Activated T-helper 1 cell treated with anti-CD3 and anti-CD28 coated beads, Interleukin-12 subunit alpha, Interleukin-12 subunit beta, Interleukin-2, Interleukin-4 antibody, amounts not matched to agents 30 ng/mL and 10 ng/mL and 1 ng/mL, durations not matched to agents 14 hours and 24 hours and 36 hours (primary cell): ENCODE measurements around the gene MX1. TPM values are rescaled to one million over a fixed set of nuclear protein-coding genes. Genes with fewer than 3 reads are reported as not detected.

Experiments used
- DNase-seq: peaks from one replicate; pipeline ENCODE4 v3.0.0; 2021; ENCODE audit warnings: low spot score
- H3K27ac Mint-ChIP-seq: one replicate; pipeline ENCODE4 v1.8.0; 2021; ENCODE audit warnings: mild to moderate bottlenecking, mixed read lengths
- H3K27me3 Mint-ChIP-seq: one replicate; pipeline ENCODE4 v1.8.0; 2022; ENCODE audit warnings: mild to moderate bottlenecking, moderate library complexity, mixed read lengths; ENCODE audit not compliant: insufficient read depth
- H3K36me3 Mint-ChIP-seq: one replicate; pipeline ENCODE4 v1.8.0; 2021; ENCODE audit warnings: low read depth, mixed read lengths
- H3K4me1 Mint-ChIP-seq: one replicate; pipeline ENCODE4 v1.8.0; 2021; ENCODE audit warnings: low read depth, mixed read lengths
- H3K4me3 Mint-ChIP-seq: one replicate; pipeline ENCODE4 v1.8.0; 2021; ENCODE audit warnings: mild to moderate bottlenecking, moderate library complexity, mixed read lengths
- H3K9me3 Mint-ChIP-seq: one replicate; pipeline ENCODE4 v1.8.0; 2021; ENCODE audit warnings: mixed read lengths
- intact Hi-C: fragments of 100-400 bp; cut with micrococcal nuclease; formaldehyde crosslinking; loops from one replicate; pipeline ENCODE4 v1.15.1; 2024
- total RNA-seq: library from RNA; stranded (reverse); gene quantifications from 2 replicates; pipeline ENCODE4 v1.2.3, GENCODE V29; 2022

MX1 gene
- total RNA-seq, 1 donor from 2014 or later: 92.8 TPM

DNA sequence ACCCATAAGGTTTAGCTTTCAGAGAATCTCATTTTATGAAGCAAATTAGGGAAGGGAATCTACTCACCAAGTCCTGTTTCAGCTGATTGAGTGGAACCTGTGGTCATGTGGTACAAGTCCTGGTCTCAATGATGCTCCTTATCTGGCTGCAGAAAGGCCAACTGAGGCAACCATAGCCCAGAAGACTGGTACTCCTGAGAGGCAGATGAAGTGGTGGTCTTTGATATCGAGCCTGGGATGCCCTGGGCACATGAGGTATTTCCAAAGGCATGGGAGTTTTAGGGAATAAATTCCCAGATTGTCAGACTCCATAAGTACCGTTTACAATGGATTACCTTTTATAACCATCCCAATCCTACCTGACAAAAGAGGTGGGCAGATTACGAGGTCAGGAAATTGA lies 3.3 kb downstream of the MX1 start:
- Mint-ChIP-seq H3K27me3 (no peaks in the 10 kb centered on the region), H3K36me3 (peaks cover 51% of the 10 kb centered on the region), H3K4me1 (peaks cover 76% of the 10 kb centered on the region), H3K9me3 (peaks cover 1% of the 10 kb centered on the region), H3K4me3 (no peak overlapping the region), H3K27ac (no peak overlapping the region)
- DNase-seq: no peak
- intact Hi-C loops: no loop called here

GRCh38 chr21:41429925-41430491 lies 4.0 kb downstream of the MX1 start:
- no peak for DNase-seq
- Mint-ChIP-seq H3K36me3 (peaks cover 58% of the 10 kb centered on the region), H3K27ac (peak overlapping the region; percentile 25), H3K4me3 (peak overlapping the region; percentile 69), H3K4me1 (peaks cover 72% of the 10 kb centered on the region), H3K27me3 (no peaks in the 10 kb centered on the region), H3K9me3 (peaks cover 8% of the 10 kb centered on the region)
- intact Hi-C loops: no loop called here

- H3K4me1 Mint-ChIP-seq: peaks cover 73% of the 10 kb centered on the region
- no peak overlapping the region for H3K27ac Mint-ChIP-seq
- no peak for DNase-seq
- H3K4me3 Mint-ChIP-seq: no peak overlapping the region
- intact Hi-C loops: no loop called here
- H3K9me3 Mint-ChIP-seq: peaks cover 13% of the 10 kb centered on the region
- H3K27me3 Mint-ChIP-seq: no peaks in the 10 kb centered on the region
- H3K36me3 Mint-ChIP-seq: peaks cover 73% of the 10 kb centered on the region
These were observed 5.9 kb downstream of the MX1 start for GRCh38 chr21:41431788-41432548.

GRCh38 chr21:41432562-41433460 lies 6.8 kb downstream of the MX1 start:
- H3K27ac Mint-ChIP-seq: no peak overlapping the region
- no peaks in the 10 kb centered on the region for H3K27me3 Mint-ChIP-seq
- no peak for DNase-seq
- no peak overlapping the region for H3K4me3 Mint-ChIP-seq
- peaks cover 69% of the 10 kb centered on the region for H3K4me1 Mint-ChIP-seq
- peaks cover 73% of the 10 kb centered on the region for H3K36me3 Mint-ChIP-seq
- intact Hi-C loops: no loop called here
- peaks cover 13% of the 10 kb centered on the region for H3K9me3 Mint-ChIP-seq

- Mint-ChIP-seq H3K27me3 (no peaks in the 10 kb centered on the region), H3K9me3 (peaks cover 13% of the 10 kb centered on the region), H3K27ac (no peak overlapping the region), H3K36me3 (peaks cover 70% of the 10 kb centered on the region), H3K4me1 (peaks cover 64% of the 10 kb centered on the region), H3K4me3 (no peak overlapping the region)
- DNase-seq: no peak
- intact Hi-C loops: no loop called here
These were observed 7.5 kb downstream of the MX1 start for GRCh38 chr21:41433566-41433965.

DNA sequence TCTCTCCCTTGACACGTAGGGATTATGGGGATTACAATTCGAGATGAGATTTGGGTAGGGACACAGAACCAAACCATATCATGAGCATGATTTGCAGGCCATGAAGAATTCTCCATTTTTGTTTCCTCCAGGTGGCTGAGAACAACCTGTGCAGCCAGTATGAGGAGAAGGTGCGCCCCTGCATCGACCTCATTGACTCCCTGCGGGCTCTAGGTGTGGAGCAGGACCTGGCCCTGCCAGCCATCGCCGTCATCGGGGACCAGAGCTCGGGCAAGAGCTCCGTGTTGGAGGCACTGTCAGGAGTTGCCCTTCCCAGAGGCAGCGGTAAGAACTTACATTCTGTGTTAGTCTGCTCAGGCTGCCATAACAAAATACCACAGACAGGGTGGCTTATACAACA lies 9.7 kb downstream of the MX1 start:
- Mint-ChIP-seq H3K4me3 (no peak overlapping the region), H3K4me1 (peaks cover 46% of the 10 kb centered on the region), H3K9me3 (peaks cover 13% of the 10 kb centered on the region), H3K36me3 (peaks cover 71% of the 10 kb centered on the region), H3K27ac (no peak overlapping the region), H3K27me3 (no peaks in the 10 kb centered on the region)
- intact Hi-C loops: no loop called here
- DNase-seq: no peak

DNA sequence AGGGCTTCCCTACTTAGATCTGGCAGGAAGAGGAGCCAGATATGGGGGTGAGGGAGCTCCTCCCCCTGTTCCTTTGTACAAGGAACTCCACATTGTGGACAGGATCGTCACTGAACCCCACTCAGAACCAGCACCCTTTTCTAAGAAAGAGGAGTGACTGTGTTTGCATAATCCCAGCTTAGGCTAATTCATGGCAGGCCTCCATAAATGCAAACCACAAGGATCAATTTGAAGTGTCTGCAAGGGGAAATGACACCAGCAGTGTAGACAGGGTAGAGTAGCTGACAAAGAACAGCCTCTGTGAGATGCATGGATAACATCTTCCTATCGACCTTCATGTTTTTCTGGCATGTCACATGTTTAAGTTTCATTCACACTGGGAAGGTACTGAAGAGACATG lies 11.7 kb downstream of the MX1 start:
- Mint-ChIP-seq H3K27ac (peak overlapping the region; percentile 31), H3K4me3 (no peak overlapping the region), H3K9me3 (peaks cover 13% of the 10 kb centered on the region), H3K36me3 (peaks cover 75% of the 10 kb centered on the region), H3K4me1 (peaks cover 35% of the 10 kb centered on the region), H3K27me3 (no peaks in the 10 kb centered on the region)
- DNase-seq: no peak
- intact Hi-C loops: no loop called here

- no peak overlapping the region for H3K4me3 Mint-ChIP-seq
These were observed 12.5 kb downstream of the MX1 start for GRCh38 chr21:41438425-41439113.

GRCh38 chr21:41439248-41439647 lies 13.2 kb downstream of the MX1 start:
- DNase-seq: no peak
- H3K27me3 Mint-ChIP-seq: no peaks in the 10 kb centered on the region
- no peak overlapping the region for H3K4me3 Mint-ChIP-seq
- peaks cover 22% of the 10 kb centered on the region for H3K4me1 Mint-ChIP-seq
- peaks cover 76% of the 10 kb centered on the region for H3K36me3 Mint-ChIP-seq
- intact Hi-C loops: no loop called here
- H3K9me3 Mint-ChIP-seq: peaks cover 12% of the 10 kb centered on the region
- H3K27ac Mint-ChIP-seq: no peak overlapping the region

More at GRCh38 chr21:41438425-41439113, 12.5 kb downstream of the MX1 start:
- Mint-ChIP-seq H3K36me3 (peaks cover 76% of the 10 kb centered on the region), H3K27me3 (no peaks in the 10 kb centered on the region), H3K27ac (no peak overlapping the region), H3K9me3 (peaks cover 13% of the 10 kb centered on the region), H3K4me1 (peaks cover 27% of the 10 kb centered on the region)
- no peak for DNase-seq
- intact Hi-C loops: no loop called here

DNA sequence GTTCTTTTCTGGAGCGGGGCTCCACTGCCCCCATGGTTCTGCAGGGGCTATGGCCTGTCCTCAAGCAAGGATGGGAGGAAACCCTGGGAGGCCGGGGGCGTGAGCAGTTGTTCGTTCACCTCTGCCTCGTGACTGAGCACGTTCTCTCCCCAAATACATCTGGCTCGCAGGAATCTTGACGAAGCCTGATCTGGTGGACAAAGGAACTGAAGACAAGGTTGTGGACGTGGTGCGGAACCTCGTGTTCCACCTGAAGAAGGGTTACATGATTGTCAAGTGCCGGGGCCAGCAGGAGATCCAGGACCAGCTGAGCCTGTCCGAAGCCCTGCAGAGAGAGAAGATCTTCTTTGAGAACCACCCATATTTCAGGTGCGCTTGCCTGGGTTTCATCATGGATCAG lies 15.5 kb downstream of the MX1 start:
- H3K36me3 Mint-ChIP-seq: peaks cover 73% of the 10 kb centered on the region
- H3K9me3 Mint-ChIP-seq: no peaks in the 10 kb centered on the region
- H3K27ac Mint-ChIP-seq: no peak overlapping the region

GRCh38 chr21:41442481-41443186 lies 16.6 kb downstream of the MX1 start:
- intact Hi-C loops: no loop called here
- H3K36me3 Mint-ChIP-seq: peaks cover 73% of the 10 kb centered on the region

More for the DNA sequence above, 15.5 kb downstream of the MX1 start:
- Mint-ChIP-seq H3K4me1 (peaks cover 12% of the 10 kb centered on the region), H3K4me3 (no peak overlapping the region), H3K27me3 (no peaks in the 10 kb centered on the region)
- no peak for DNase-seq
- intact Hi-C loops: no loop called here

GRCh38 chr21:41443562-41443961 lies 17.5 kb downstream of the MX1 start:
- no peaks in the 10 kb centered on the region for H3K27me3 Mint-ChIP-seq
- no peaks in the 10 kb centered on the region for H3K9me3 Mint-ChIP-seq
- no peak for DNase-seq
- peak overlapping the region; percentile 26 for H3K27ac Mint-ChIP-seq
- H3K4me3 Mint-ChIP-seq: no peak overlapping the region
- H3K4me1 Mint-ChIP-seq: no peaks in the 10 kb centered on the region
- H3K36me3 Mint-ChIP-seq: peaks cover 70% of the 10 kb centered on the region
- intact Hi-C loops: no loop called here

More at GRCh38 chr21:41442481-41443186, 16.6 kb downstream of the MX1 start:
- DNase-seq: no peak
- H3K27ac Mint-ChIP-seq: no peak overlapping the region
- H3K4me3 Mint-ChIP-seq: no peak overlapping the region
- H3K9me3 Mint-ChIP-seq: no peaks in the 10 kb centered on the region
- no peaks in the 10 kb centered on the region for H3K27me3 Mint-ChIP-seq
- H3K4me1 Mint-ChIP-seq: peaks cover 5% of the 10 kb centered on the region
